T-helper 2 cell treated with Interferon-gamma antibody and Interleukin-4, amounts not matched to agents 5 μg/mL and 100 μg/mL, for 36 hours (primary cell): ENCODE results near the gene NEURL1B.

Source experiments
- DNase-seq: peaks from one replicate; pipeline ENCODE4 v3.0.0; 2021; ENCODE audit warnings: low spot score
- H3K27ac Mint-ChIP-seq: one replicate; pipeline ENCODE4 v1.8.0; 2021; ENCODE audit warnings: mild to moderate bottlenecking, mixed read lengths
- H3K27me3 Mint-ChIP-seq: one replicate; pipeline ENCODE4 v1.8.0; 2021; ENCODE audit warnings: low read depth, mixed read lengths
- H3K36me3 Mint-ChIP-seq: one replicate; pipeline ENCODE4 v1.8.0; 2021; ENCODE audit warnings: low read depth, mixed read lengths
- H3K4me1 Mint-ChIP-seq: one replicate; pipeline ENCODE4 v1.8.0; 2021; ENCODE audit warnings: low read depth, mixed read lengths
- H3K4me3 Mint-ChIP-seq: one replicate; pipeline ENCODE4 v1.8.0; 2022; ENCODE audit warnings: mild to moderate bottlenecking, moderate library complexity, mixed read lengths
- H3K9me3 Mint-ChIP-seq: one replicate; pipeline ENCODE4 v1.8.0; 2021; ENCODE audit warnings: mixed read lengths

Gene NEURL1B

GRCh38 chr5:172714491-172715420 lies 73.7 kb downstream of the NEURL1B start:
- Mint-ChIP-seq H3K4me1 (peaks cover 2% of the 10 kb centered on the region), H3K36me3 (no peaks in the 10 kb centered on the region), H3K9me3 (no peaks in the 10 kb centered on the region), H3K27me3 (peaks cover 3% of the 10 kb centered on the region), H3K4me3 (no peak overlapping the region), H3K27ac (no peak overlapping the region)
- peak; percentile 49 for DNase-seq

GRCh38 chr5:172715421-172715780 lies 74.3 kb downstream of the NEURL1B start:
- Mint-ChIP-seq H3K27ac (no peak overlapping the region), H3K4me3 (no peak overlapping the region), H3K9me3 (no peaks in the 10 kb centered on the region), H3K4me1 (peaks cover 2% of the 10 kb centered on the region), H3K36me3 (no peaks in the 10 kb centered on the region), H3K27me3 (peaks cover 3% of the 10 kb centered on the region)
- DNase-seq: no peak

GRCh38 chr5:172715931-172716682 lies 75.0 kb downstream of the NEURL1B start:
- no peak for DNase-seq
- peaks cover 2% of the 10 kb centered on the region for H3K4me1 Mint-ChIP-seq
- H3K36me3 Mint-ChIP-seq: no peaks in the 10 kb centered on the region
- H3K9me3 Mint-ChIP-seq: no peaks in the 10 kb centered on the region
- no peak overlapping the region for H3K4me3 Mint-ChIP-seq
- H3K27ac Mint-ChIP-seq: no peak overlapping the region
- H3K27me3 Mint-ChIP-seq: peaks cover 3% of the 10 kb centered on the region

GRCh38 chr5:172716796-172717313 lies 75.8 kb downstream of the NEURL1B start:
- Mint-ChIP-seq H3K27ac (peak overlapping the region; percentile 2), H3K36me3 (no peaks in the 10 kb centered on the region), H3K4me1 (peaks cover 2% of the 10 kb centered on the region), H3K27me3 (peaks cover 3% of the 10 kb centered on the region), H3K9me3 (no peaks in the 10 kb centered on the region), H3K4me3 (no peak overlapping the region)
- peak; percentile 64 for DNase-seq

- no peak for DNase-seq
- Mint-ChIP-seq H3K36me3 (no peaks in the 10 kb centered on the region), H3K9me3 (no peaks in the 10 kb centered on the region), H3K27ac (no peak overlapping the region), H3K27me3 (peaks cover 3% of the 10 kb centered on the region), H3K4me1 (peaks cover 3% of the 10 kb centered on the region), H3K4me3 (no peak overlapping the region)
Measured at GRCh38 chr5:172717481-172718195, 76.6 kb downstream of the NEURL1B start.

GRCh38 chr5:172718527-172719114 lies 77.6 kb downstream of the NEURL1B start:
- no peak for DNase-seq
- H3K36me3 Mint-ChIP-seq: no peaks in the 10 kb centered on the region
- no peaks in the 10 kb centered on the region for H3K9me3 Mint-ChIP-seq
- H3K27me3 Mint-ChIP-seq: peaks cover 3% of the 10 kb centered on the region
- peaks cover 3% of the 10 kb centered on the region for H3K4me1 Mint-ChIP-seq
- H3K27ac Mint-ChIP-seq: no peak overlapping the region
- H3K4me3 Mint-ChIP-seq: no peak overlapping the region

- H3K4me3 Mint-ChIP-seq: no peak overlapping the region
- DNase-seq: no peak
- peaks cover 3% of the 10 kb centered on the region for H3K27me3 Mint-ChIP-seq
- peaks cover 3% of the 10 kb centered on the region for H3K4me1 Mint-ChIP-seq
- no peaks in the 10 kb centered on the region for H3K36me3 Mint-ChIP-seq
- no peak overlapping the region for H3K27ac Mint-ChIP-seq
- H3K9me3 Mint-ChIP-seq: no peaks in the 10 kb centered on the region
Measured at GRCh38 chr5:172719211-172719610, 78.1 kb downstream of the NEURL1B start.

- DNase-seq: no peak
- H3K27ac Mint-ChIP-seq: no peak overlapping the region
- H3K4me1 Mint-ChIP-seq: peaks cover 3% of the 10 kb centered on the region
- no peaks in the 10 kb centered on the region for H3K9me3 Mint-ChIP-seq
- peaks cover 3% of the 10 kb centered on the region for H3K27me3 Mint-ChIP-seq
- H3K36me3 Mint-ChIP-seq: no peaks in the 10 kb centered on the region
- no peak overlapping the region for H3K4me3 Mint-ChIP-seq
Measured at GRCh38 chr5:172720655-172721054, 79.6 kb downstream of the NEURL1B start.

GRCh38 chr5:172721455-172722326 lies 80.6 kb downstream of the NEURL1B start:
- no peak overlapping the region for H3K4me3 Mint-ChIP-seq
- peaks cover 3% of the 10 kb centered on the region for H3K27me3 Mint-ChIP-seq
- no peak overlapping the region for H3K27ac Mint-ChIP-seq
- DNase-seq: no peak
- H3K36me3 Mint-ChIP-seq: no peaks in the 10 kb centered on the region
- no peaks in the 10 kb centered on the region for H3K9me3 Mint-ChIP-seq
- H3K4me1 Mint-ChIP-seq: peaks cover 3% of the 10 kb centered on the region

- no peak overlapping the region for H3K27ac Mint-ChIP-seq
- DNase-seq: no peak
- H3K9me3 Mint-ChIP-seq: no peaks in the 10 kb centered on the region
- peaks cover 1% of the 10 kb centered on the region for H3K4me1 Mint-ChIP-seq
- no peaks in the 10 kb centered on the region for H3K36me3 Mint-ChIP-seq
- H3K4me3 Mint-ChIP-seq: no peak overlapping the region
- H3K27me3 Mint-ChIP-seq: peaks cover under 1% of the 10 kb centered on the region
Measured at GRCh38 chr5:172722327-172722815, 81.3 kb downstream of the NEURL1B start.

GRCh38 chr5:172723508-172723907 lies 82.4 kb downstream of the NEURL1B start:
- H3K27ac Mint-ChIP-seq: no peak overlapping the region
- no peaks in the 10 kb centered on the region for H3K36me3 Mint-ChIP-seq
- no peaks in the 10 kb centered on the region for H3K9me3 Mint-ChIP-seq
- DNase-seq: no peak
- peaks cover 1% of the 10 kb centered on the region for H3K4me1 Mint-ChIP-seq
- no peaks in the 10 kb centered on the region for H3K27me3 Mint-ChIP-seq
- H3K4me3 Mint-ChIP-seq: no peak overlapping the region

- no peak for DNase-seq
Measured at GRCh38 chr5:172724242-172725183, 83.5 kb downstream of the NEURL1B start.

More at GRCh38 chr5:172724242-172725183, 83.5 kb downstream of the NEURL1B start:
- Mint-ChIP-seq H3K4me1 (peaks cover 1% of the 10 kb centered on the region), H3K36me3 (no peaks in the 10 kb centered on the region), H3K4me3 (no peak overlapping the region), H3K9me3 (no peaks in the 10 kb centered on the region), H3K27ac (no peak overlapping the region), H3K27me3 (no peaks in the 10 kb centered on the region)
